Measurements from ENCODE around the gene TPSB2.
"Not testable (repeated sequence)": the region's sequence is repeated elsewhere in the genome, so short reads cannot be mapped to it uniquely, and the experiment has no call there.

Gene TPSB2

GRCh38 chr16:1188432-1189189 lies 41.4 kb downstream of the TPSB2 start:
- DNase-seq (ENCODE audit: low read depth in 2 of 2): peak; percentile 34 to 46
- no peak overlapping the region for H3K4me3 ChIP-seq (replicated peaks in 1 of 2; ENCODE audit: low read depth in 2 of 2, low read length in 2 of 2)
- TF ChIP-seq, protein P1, sequence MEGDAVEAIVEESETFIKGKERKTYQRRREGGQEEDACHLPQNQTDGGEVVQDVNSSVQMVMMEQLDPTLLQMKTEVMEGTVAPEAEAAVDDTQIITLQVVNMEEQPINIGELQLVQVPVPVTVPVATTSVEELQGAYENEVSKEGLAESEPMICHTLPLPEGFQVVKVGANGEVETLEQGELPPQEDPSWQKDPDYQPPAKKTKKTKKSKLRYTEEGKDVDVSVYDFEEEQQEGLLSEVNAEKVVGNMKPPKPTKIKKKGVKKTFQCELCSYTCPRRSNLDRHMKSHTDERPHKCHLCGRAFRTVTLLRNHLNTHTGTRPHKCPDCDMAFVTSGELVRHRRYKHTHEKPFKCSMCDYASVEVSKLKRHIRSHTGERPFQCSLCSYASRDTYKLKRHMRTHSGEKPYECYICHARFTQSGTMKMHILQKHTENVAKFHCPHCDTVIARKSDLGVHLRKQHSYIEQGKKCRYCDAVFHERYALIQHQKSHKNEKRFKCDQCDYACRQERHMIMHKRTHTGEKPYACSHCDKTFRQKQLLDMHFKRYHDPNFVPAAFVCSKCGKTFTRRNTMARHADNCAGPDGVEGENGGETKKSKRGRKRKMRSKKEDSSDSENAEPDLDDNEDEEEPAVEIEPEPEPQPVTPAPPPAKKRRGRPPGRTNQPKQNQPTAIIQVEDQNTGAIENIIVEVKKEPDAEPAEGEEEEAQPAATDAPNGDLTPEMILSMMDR (IDR thresholded peaks at IDR 0.05; ENCODE audit: low read depth, low read length): no peak

DNA sequence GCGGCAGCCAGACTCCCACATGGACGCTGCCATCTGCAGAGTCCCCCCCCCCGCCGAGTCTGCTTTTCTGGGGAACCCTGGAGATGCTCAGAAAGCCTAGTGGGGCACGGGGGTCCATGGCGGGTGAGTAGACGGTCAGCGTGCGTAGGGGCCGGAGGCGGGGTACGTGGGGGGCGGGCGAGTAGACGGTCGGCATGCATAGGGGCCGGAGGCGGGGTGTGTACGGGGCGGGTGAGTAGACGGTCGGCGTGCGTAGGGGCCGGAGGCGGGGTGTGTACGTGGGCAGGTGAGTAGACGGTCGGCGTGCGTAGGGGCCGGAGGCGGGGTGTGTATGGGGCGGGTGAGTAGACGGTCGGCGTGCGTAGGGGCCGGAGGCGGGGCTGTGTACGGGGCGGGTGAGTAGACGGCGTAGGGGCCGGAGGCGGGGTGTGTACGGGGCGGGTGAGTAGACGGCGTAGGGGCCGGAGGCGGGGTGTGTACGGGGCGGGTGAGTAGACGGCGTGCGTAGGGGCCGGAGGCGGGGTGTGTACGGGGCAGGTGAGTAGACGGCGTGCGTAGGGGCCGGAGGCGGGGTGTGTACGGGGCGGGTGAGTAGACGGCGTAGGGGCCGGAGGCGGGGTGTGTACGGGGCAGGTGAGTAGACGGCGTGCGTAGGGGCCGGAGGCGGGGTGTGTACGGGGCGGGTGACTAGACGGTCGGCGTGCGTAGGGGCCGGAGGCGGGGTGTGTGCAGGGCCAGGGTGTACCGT lies 44.4 kb downstream of the TPSB2 start:
- H3K4me3 ChIP-seq (replicated peaks in 1 of 2; ENCODE audit: low read depth in 2 of 2, low read length in 2 of 2); DNase-seq (ENCODE audit: low read depth in 2 of 2): not testable (repeated sequence)

DNA sequence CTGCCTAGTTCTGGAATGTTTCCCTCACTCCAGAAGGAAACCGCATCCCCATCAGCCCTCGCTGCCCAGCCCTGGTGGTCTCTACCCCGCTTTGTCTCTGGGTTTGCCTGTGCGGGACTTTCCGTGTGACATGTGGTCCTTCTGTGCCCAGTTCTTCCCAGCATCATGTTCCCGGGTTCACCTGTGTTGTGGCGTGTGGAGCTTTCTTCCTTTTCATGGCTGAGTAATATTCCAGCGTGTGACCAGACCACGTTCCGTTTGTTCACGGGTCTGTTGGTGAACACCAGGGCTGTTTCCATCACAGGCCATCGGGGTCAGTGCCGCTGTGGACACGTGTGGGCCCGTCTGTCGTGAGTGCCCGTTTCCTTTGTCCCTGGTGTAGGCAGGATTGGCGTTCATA lies 45.0 kb downstream of the TPSB2 start:
- TF ChIP-seq, protein P1 (IDR thresholded peaks at IDR 0.05; ENCODE audit: low read depth, low read length): no peak
- DNase-seq (ENCODE audit: low read depth in 2 of 2): no peak
- no peak overlapping the region for H3K4me3 ChIP-seq (replicated peaks in 1 of 2; ENCODE audit: low read depth in 2 of 2, low read length in 2 of 2)

- DNase-seq (ENCODE audit: low read depth in 2 of 2): no peak
- H3K4me3 ChIP-seq (replicated peaks in 1 of 2; ENCODE audit: low read depth in 2 of 2, low read length in 2 of 2): no peak overlapping the region
- TF ChIP-seq, protein P1 (IDR thresholded peaks at IDR 0.05; ENCODE audit: low read depth, low read length): no peak
These were observed 45.7 kb downstream of the TPSB2 start for GRCh38 chr16:1184156-1184868.

- peak overlapping the region in 1 of 2 donors; percentile 34 for H3K4me3 ChIP-seq (replicated peaks in 1 of 2; ENCODE audit: low read depth in 2 of 2, low read length in 2 of 2)
- TF ChIP-seq, protein P1 (IDR thresholded peaks at IDR 0.05; ENCODE audit: low read depth, low read length): no peak
- DNase-seq (ENCODE audit: low read depth in 2 of 2): peak; percentile 72 to 77
These were observed 46.8 kb downstream of the TPSB2 start for GRCh38 chr16:1182950-1183907.

- TF ChIP-seq, protein P1 (IDR thresholded peaks at IDR 0.05; ENCODE audit: low read depth, low read length): no peak
- peak; percentile 87 to 92 for DNase-seq (ENCODE audit: low read depth in 2 of 2)
- peak overlapping the region in 1 of 2 donors; percentile 34 for H3K4me3 ChIP-seq (replicated peaks in 1 of 2; ENCODE audit: low read depth in 2 of 2, low read length in 2 of 2)
These were observed 47.7 kb downstream of the TPSB2 start for GRCh38 chr16:1182316-1182671.

All from cardiac fibroblast (primary cell).